Osteoblast (primary cell): Measurements from ENCODE around the gene THUMPD1. TPM values are rescaled to one million over a fixed set of nuclear protein-coding genes. Genes with fewer than 3 reads are reported as not detected.

Experiments used
- DNase-seq: peaks from one replicate; pipeline ENCODE4 v3.0.0; 2011; ENCODE audit warnings: low spot score, mixed read lengths; ENCODE audit not compliant: insufficient read length; ENCODE audit errors: missing footprints
- H2AFZ ChIP-seq: 2 replicates; pipeline ENCODE4 v1.6.0; 2011; ENCODE audit warnings: mild to moderate bottlenecking, low read length
- H3K27ac ChIP-seq: 2 replicates; pipeline ENCODE4 v1.5.1; 2011; ENCODE audit warnings: mild to moderate bottlenecking, low read depth, low read length, moderate library complexity
- H3K27me3 ChIP-seq: 2 replicates; pipeline ENCODE4 v1.6.0; 2012; ENCODE audit warnings: mild to moderate bottlenecking, control low read depth, inconsistent platforms, low read length, moderate library complexity; ENCODE audit not compliant: insufficient read depth
- H3K36me3 ChIP-seq: 2 replicates; pipeline ENCODE4 v1.5.1; 2011; ENCODE audit warnings: mild to moderate bottlenecking, low read length, control low read depth, moderate library complexity; ENCODE audit not compliant: insufficient read depth
- H3K4me1 ChIP-seq: 2 replicates; pipeline ENCODE4 v1.5.1; 2011; ENCODE audit warnings: mild to moderate bottlenecking, low read length, control low read depth, moderate library complexity; ENCODE audit not compliant: insufficient read depth
- H3K4me2 ChIP-seq: 2 replicates; pipeline ENCODE4 v1.6.0; 2011; ENCODE audit warnings: mild to moderate bottlenecking, low read length; ENCODE audit not compliant: insufficient read depth
- H3K4me3 ChIP-seq: fragments of 200-600 bp; sonication (generic); 3 replicates; pipeline ENCODE4 v1.5.1; 2012; ENCODE audit warnings: mild to moderate bottlenecking, low read length, inconsistent platforms; ENCODE audit not compliant: insufficient read depth
- H3K79me2 ChIP-seq: 2 replicates; pipeline ENCODE4 v1.6.0; 2012; ENCODE audit warnings: mild to moderate bottlenecking, low read length, control low read depth, inconsistent platforms; ENCODE audit not compliant: insufficient read depth
- H3K9me3 ChIP-seq: 2 replicates; pipeline ENCODE4 v1.5.1; 2011; ENCODE audit warnings: low read depth, low read length, control low read depth
- H4K20me1 ChIP-seq: 2 replicates; pipeline ENCODE4 v1.6.0; 2012; ENCODE audit warnings: mild to moderate bottlenecking, low read length, control low read depth; ENCODE audit not compliant: insufficient read depth
- CTCF ChIP-seq: IDR thresholded peaks from 2 replicates; pipeline ENCODE4 v1.5.1; 2011; ENCODE audit warnings: mild to moderate bottlenecking, low read depth, low read length, moderate library complexity; ENCODE audit errors: extremely low read depth
- total RNA-seq: library from RNA; depleted of rRNA; stranded (reverse); fragments of >200 nt; gene quantifications from 2 replicates; pipeline ENCODE4 v1.2.3, GENCODE V29; 2012

THUMPD1 gene
- total RNA-seq, 1 donor: 78.9 TPM

GRCh38 chr16:20763461-20764232 lies 22.0 kb upstream of the THUMPD1 start, which contains the start of gene ACSM3:
TSS of gene ACSM3 (plus strand) at chr16:20764014. CDS start at chr16:20770035, 6,021 bp downstream.
- peak; percentile 73 for DNase-seq
- no peak for TF ChIP-seq CTCF
- Histone ChIP-seq H3K4me1 (no peaks in the 10 kb centered on the region), H3K27ac (no peak within 1 kb of the TSS), H3K9me3 (no peaks in the 10 kb centered on the region), H3K79me2 (no peaks in the 10 kb centered on the region), H3K27me3 (no peaks in the 10 kb centered on the region), H3K4me2 (peak within 1 kb of the TSS; percentile 73), H3K36me3 (no peaks in the 10 kb centered on the region), H4K20me1 (no peaks in the 10 kb centered on the region), H2AFZ (peak within 1 kb of the TSS; percentile 90), H3K4me3 (peak within 1 kb of the TSS; percentile 72)

- Histone ChIP-seq H3K27ac (no peak overlapping the region), H3K4me3 (no peak overlapping the region), H3K9me3 (no peaks in the 10 kb centered on the region), H3K27me3 (no peaks in the 10 kb centered on the region), H2AFZ (no peak overlapping the region), H3K36me3 (no peaks in the 10 kb centered on the region), H4K20me1 (no peaks in the 10 kb centered on the region), H3K4me1 (no peaks in the 10 kb centered on the region), H3K4me2 (no peak overlapping the region), H3K79me2 (no peaks in the 10 kb centered on the region)
- TF ChIP-seq CTCF: no peak
- DNase-seq: no peak
These were observed 20.9 kb upstream of the THUMPD1 start for GRCh38 chr16:20762404-20763123.

- H3K4me1 ChIP-seq: no peaks in the 10 kb centered on the region
These were observed 19.6 kb upstream of the THUMPD1 start for GRCh38 chr16:20761175-20761574.

More at GRCh38 chr16:20761175-20761574, 19.6 kb upstream of the THUMPD1 start:
- no peak for DNase-seq
- Histone ChIP-seq H3K27me3 (no peaks in the 10 kb centered on the region), H3K79me2 (no peaks in the 10 kb centered on the region), H3K27ac (no peak overlapping the region), H4K20me1 (no peaks in the 10 kb centered on the region), H3K4me3 (no peak overlapping the region), H2AFZ (no peak overlapping the region), H3K9me3 (no peaks in the 10 kb centered on the region), H3K36me3 (no peaks in the 10 kb centered on the region), H3K4me2 (no peak overlapping the region)
- no peak for TF ChIP-seq CTCF
